Measurements from ENCODE around the gene CUL9.
"Not testable (repeated sequence)": the region's sequence is repeated elsewhere in the genome, so short reads cannot be mapped to it uniquely, and the experiment has no call there.

CUL9 gene

DNA sequence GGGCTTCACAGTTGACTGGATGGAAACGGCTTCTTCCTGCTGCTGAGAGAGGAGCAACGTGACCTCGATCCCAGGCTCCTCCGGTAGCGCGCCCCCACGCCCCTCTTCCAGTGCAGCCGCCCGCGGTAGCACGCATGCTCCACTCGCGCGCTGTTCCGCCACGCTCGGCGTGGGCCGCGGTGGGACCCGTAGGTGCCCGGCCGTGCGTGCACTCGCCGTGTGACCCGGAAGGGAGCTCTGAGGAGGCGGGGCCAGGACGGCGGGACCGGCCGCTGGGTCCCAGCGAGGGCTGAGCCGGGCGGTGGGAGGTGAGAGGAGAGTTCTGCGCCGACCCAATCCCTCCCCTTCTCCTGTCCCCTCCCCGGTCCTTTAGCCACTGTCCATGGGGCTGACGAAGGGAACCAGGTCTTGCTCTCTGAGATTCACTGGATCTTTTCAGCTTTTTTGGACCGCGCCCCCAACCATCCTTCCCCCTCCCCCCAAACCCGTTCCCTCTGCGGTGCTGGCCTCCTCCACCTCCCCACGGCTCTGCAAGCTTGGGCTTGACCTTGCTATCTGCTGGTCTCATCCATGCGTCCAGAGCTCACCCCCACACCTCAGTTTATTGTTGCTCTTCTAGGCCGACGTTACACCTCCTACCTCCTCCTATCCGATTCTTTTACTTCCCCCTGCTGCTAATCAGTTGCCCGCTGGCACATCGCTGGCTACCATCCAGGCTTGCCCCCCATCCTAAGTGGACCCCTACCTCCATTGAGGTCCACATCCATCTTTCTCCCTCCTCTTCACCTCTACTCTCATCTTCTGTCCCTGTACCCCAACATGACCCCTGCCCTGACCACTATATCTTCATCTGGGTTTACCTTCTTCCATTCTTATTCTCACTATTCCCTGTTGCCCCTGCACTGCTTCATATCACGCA is at the start of gene CUL9:
Gene CUL9 (plus strand): TSS at position 255 of the 919 bp plus-strand sequence. CDS start 2,115 bp downstream, outside the sequence.
- in situ Hi-C loops (cut with MboI; ENCODE audit: low sequenced_read_pairs), result no loop called here

DNA sequence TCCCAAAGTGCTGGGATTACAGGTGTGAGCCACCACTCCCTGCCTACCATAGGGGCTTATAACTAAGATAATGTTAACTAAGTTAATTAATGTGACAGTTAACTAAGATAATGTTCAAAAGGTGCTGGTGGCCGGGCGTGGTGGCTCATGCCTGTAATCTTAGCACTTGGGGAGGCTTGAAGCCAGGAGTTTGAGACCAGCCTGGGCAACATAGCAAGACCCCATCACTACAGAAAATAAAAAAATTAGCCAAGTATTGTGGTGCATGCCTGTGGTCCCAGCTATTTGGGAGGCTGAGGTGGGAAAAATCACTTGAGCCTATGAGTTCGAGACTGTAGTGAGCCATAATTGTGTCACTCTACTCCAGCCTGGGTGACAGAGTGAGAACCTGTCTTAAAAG is 43.7 kb upstream of the CUL9 start:
- in situ Hi-C loops (cut with MboI; ENCODE audit: low sequenced_read_pairs), result no loop called here

DNA sequence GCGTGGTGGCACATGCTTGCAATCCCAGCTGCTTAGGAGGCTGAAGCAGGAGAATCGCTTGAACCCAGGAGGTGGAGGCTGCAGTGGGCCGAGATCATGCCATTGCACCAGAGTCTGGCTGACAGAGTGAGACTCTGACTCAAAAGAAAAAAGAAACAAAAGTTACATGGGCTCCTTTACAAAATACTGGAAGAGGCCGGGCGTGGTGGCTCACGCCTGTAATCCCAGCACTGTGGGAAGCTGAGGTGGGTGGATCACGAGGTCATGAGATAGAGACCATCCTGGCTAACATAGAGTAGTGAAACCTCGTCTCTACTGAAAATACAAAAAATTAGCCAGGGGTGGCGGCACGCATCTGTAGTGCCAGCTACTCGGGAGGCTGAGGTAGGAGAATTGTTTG is 42.0 kb upstream of the CUL9 start:
- in situ Hi-C loops (cut with MboI; ENCODE audit: low sequenced_read_pairs), result not testable (repeated sequence)

DNA sequence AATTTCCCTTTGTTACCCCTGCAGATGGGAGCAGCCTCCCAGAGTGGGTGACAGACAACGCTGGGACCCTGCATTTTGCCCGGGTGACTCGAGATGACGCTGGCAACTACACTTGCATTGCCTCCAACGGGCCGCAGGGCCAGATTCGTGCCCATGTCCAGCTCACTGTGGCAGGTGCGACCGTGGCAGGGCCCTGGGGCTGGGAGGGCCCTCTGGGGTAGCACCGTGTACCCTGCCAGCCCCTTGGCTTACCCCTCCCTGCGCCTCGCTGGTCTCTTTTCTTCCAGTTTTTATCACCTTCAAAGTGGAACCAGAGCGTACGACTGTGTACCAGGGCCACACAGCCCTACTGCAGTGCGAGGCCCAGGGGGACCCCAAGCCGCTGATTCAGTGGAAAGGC is 40.4 kb upstream of the CUL9 start:
- in situ Hi-C loops (cut with MboI; ENCODE audit: low sequenced_read_pairs), result no loop called here

DNA sequence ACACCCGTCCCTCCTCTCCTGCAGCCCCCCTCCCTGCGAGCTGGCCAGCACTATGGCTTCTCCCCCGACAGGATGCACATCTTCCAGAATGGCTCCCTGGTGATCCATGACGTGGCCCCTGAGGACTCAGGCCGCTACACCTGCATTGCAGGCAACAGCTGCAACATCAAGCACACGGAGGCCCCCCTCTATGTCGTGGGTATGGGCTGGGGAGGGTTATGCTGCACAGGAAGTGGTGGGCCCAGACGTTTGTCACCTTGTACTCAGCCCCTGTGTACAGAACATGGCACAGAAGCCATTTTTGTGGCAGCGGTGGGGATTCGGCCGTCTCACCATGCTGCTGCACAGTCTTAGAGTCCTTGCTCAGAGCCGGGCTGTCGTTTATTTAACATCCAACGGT is 39.9 kb upstream of the CUL9 start:
- in situ Hi-C loops (cut with MboI; ENCODE audit: low sequenced_read_pairs), result no loop called here

DNA sequence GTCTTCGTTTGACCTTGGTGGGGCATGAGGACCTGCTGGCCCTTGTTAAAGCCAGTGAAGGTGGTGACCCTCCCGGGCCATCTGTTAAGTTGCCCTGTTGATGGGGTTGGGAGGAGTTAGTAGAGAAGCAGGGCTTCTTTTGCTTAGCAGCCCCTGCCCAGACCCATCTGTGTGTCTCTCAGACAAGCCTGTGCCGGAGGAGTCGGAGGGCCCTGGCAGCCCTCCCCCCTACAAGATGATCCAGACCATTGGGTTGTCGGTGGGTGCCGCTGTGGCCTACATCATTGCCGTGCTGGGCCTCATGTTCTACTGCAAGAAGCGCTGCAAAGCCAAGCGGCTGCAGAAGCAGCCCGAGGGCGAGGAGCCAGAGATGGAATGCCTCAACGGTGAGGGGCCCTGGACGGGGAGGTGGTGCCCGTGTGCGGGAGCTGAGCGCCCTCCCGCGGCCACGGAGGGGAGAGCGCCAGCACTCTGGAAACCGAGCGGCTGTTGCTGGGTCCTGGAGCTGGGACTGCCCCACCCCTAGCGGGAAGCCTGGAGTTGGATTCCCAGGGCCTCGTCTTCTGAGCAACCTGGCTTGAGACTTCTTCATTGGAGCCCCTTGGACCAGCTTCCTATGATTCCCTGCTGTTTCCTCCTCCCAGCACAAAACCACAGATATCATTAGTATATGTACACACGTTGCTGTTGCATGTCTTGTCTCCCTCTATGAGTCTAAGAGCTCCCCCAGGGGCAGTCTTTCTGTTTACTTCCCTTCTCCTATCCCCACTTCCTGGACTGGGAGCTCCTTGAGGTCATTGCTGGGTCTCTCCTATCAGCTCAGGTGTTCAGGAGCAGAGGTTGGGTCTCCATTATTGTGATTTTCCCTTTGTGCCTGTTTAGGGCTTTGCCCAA is 38.5 kb upstream of the CUL9 start:
- in situ Hi-C loops (cut with MboI; ENCODE audit: low sequenced_read_pairs), result no loop called here

DNA sequence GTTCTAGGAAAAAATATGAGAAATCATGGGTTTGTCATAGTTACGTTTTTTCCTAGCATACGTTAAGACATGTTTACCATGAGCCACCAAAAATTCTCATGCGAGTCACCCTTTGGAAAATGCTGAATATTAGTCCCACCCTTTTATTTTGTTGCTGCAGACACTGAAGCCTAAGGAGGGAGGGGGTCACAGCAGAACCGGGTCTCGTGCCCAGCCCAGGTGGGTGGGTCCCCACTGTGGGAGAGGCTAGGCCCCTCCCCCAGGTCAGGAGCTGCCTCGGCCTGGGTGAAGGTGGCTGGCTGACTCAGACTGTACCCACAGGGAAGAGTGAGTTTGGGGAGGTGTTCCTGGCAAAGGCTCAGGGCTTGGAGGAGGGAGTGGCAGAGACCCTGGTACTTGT is 37.1 kb upstream of the CUL9 start:
- in situ Hi-C loops (cut with MboI; ENCODE audit: low sequenced_read_pairs), result no loop called here

DNA sequence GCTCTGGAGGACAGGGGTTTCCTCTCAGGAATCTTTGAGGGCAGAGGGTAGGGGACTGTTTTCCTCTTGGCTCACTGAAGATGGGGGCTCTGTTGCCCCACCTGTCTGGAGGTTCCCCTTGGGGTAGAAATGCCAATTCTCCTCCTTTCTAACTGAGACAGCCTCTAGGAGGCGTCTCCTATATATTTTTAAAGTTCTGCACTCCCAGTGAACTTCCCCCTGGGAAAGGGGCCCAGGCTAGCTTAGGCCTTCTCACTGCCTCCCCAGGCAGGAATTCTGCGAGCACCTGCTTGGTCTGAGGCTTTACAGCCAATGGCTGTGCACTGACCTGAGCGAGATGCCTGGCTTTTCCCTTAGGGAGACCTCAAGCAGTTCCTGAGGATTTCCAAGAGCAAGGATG is 35.7 kb upstream of the CUL9 start:
- in situ Hi-C loops (cut with MboI; ENCODE audit: low sequenced_read_pairs), result no loop called here

DNA sequence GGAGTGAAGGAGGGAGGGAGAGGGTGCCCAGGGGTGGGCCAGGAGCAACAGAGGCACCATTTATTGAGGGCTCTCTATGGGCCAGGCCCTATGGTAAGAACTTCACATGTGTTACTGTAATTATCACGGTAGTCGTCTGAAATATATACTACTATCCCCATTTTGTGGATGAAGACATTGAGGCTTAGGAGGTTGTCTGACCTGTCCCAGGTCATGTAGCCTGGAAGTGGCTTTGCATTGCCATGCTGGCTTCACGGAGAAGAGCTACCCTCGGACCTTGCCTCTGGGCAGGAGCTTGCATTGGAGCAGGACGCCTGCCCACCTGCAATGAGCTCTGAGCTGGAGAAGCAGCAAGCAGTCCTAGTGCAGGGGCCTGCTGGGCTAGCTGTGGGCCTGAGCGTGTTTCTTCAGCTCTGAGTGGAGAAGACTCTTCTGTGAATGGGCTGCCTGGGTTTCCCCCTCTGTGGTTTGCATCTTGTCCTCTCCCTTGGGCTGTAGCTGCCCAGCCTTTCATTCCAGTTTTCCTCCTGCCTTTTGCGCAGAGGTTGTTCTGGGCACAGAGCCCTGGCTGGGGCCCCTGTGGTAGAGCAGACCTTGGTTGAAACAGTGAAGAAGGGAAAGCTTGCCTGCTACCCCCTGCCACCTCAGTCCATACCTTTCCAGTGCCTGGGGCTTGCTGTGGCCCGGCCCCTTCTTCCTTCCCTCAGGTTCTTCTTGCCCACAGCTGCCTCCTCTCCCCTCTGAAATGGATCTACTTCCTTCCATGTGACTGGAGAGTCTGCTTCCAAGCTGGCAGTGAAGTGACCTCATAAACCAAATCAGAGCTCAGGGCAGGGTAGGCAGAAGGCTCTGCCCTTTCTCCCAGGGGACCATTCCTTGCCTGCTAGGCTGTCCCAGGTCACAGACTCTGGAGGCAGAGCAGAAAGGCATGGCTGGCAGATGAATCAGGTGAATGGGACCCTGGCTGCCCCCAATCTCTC is 35.0 kb upstream of the CUL9 start:
- in situ Hi-C loops (cut with MboI; ENCODE audit: low sequenced_read_pairs), result no loop called here

DNA sequence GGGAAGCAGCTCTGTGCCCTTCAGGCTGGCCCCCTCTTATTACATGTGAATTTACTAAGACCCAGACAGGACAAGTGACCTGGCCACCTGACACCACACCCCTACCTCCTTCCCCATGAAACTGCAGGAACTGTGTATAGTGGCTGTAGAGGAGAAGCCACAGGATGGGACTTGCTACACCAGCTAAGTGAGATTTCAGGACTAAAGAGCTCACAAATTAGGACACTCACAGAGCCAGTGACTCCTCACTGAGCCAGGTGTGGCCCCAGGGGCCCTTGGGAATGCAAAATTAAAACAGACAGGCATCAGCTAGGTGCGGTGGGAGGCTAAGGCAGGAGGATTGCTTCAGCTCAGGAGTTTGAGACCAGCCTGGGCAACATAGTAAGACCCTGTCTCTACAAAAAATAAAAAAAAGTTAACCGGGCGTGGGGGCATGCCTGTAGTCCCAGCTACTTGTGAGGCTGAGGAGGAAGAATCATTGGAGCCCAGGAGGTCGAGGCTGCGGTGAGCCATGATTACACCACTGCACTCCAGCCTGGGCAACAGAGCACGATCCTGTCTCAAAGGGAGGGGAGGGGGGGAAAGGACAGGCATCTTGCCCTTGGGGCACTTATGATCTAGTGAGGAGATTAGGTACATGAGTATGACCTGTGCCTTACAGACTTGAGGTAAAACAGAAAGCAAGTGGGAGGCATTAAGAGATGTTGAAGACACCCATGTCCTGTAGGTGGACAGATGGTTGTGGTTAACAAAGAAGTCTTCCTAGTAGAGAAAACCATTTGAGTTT is 34.1 kb upstream of the CUL9 start:
- in situ Hi-C loops (cut with MboI; ENCODE audit: low sequenced_read_pairs), result no loop called here

DNA sequence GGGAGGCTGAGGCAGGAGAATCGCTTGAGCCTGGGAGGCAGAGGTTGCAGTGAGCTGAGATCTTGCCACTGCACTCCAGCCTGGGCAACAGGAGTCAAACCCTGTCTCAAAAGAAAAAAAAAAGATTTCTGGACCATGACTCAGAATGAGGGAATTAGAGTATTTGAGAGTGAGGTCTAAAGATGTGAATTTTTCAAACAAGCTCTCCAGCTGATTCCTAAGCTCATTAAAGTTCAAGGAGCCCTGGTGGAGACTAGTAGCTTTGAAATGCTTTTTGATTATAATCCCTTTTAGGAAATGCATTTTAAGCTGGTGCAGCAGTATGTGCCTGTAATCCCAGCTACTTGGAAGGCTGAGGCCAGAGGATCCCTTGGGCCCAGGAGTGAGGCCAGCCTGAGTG is 32.7 kb upstream of the CUL9 start:
- in situ Hi-C loops (cut with MboI; ENCODE audit: low sequenced_read_pairs), result no loop called here

DNA sequence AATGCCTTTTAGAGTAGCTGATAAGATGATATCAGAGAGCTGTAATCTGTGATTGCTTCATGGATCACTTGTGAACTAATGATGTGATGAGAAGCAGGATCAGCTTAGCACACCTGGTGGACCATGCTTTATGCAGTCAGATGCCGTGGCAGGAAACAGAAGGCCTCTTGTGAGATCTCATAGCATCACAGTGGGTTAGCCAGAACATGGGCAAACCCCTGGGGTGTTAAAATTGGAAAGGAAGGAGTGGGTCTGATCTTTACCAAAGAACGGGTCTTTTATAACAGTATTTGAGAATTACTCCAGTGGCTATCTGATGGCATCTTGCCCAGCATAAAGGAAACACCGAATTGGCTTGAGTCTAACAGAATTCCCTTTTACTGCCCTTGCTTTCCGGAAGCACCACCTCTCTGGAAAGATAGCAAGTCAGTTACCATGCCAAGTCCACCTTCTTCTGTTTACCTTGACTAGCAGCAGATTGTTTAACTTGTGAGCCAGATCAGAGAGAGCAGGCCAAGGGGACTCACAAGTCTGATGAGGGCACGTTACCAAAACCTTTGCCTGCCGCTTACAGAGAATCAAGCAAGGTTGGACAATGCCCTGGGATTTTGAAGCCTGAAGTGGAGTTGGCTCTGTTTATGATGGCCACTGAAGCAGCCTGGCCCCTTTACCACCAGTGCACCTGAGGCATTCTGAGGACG is 31.8 kb upstream of the CUL9 start:
- in situ Hi-C loops (cut with MboI; ENCODE audit: low sequenced_read_pairs), result no loop called here

DNA sequence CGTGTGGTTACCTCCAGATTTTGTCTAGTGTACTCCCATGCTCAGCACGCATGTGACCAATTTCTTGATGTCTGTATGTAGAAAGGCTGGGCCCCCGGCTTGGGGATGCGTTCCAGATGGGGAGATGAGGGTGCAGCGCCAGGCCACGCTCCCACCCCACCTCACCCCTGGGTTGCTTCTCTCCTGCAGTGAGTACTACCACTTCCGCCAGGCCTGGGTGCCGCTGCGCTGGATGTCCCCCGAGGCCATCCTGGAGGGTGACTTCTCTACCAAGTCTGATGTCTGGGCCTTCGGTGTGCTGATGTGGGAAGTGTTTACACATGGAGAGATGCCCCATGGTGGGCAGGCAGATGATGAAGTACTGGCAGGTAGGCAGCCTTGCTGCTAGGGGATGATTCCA is 22.4 kb upstream of the CUL9 start:
- in situ Hi-C loops (cut with MboI; ENCODE audit: low sequenced_read_pairs), result no loop called here

DNA sequence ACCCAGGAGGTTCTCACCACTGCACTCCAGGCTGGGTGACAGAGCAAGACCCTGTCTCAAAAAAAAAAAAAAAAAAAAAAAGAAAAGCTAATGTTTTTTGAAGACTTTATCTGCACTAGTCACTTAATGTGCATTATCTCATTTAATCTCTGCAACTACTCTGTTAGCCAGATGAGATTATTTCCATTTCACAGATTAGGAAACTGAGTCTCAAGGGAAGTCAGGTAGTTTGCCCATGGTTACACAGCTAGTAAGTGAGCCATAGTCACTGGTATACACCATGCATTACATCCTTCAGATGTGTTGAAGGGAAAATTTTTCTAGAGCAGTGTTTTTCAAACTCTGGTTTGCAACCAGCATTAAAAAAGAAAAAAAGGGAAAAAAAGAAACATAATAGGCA is 18.1 kb upstream of the CUL9 start:
- in situ Hi-C loops (cut with MboI; ENCODE audit: low sequenced_read_pairs), result no loop called here

DNA sequence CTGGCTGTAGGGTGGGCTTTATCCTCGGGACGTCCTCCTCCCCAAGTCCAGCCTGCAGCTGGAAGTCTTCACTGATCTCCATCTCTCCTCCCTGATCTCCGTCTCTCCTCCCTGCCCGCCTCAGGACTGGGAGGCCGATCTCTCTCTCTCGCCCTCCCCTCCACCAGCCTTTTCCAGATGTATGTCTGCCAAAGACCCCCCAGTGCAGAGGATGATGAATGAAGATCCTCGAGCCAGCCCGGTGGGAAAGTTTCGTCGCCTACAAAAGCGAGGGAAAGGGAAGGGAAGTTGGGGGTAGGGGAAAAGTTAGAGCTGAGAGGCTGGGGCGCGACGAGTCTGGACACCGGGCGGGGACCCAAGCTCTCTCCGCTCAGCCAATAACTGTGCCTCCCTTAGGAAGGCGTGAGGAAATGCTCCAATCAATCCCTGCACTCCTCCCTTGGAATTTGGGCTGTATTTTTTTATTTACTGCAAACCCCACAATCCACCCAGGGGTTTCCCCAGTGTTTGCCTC is 11.5 kb upstream of the CUL9 start:
- in situ Hi-C loops (cut with MboI; ENCODE audit: low sequenced_read_pairs), result no loop called here

DNA sequence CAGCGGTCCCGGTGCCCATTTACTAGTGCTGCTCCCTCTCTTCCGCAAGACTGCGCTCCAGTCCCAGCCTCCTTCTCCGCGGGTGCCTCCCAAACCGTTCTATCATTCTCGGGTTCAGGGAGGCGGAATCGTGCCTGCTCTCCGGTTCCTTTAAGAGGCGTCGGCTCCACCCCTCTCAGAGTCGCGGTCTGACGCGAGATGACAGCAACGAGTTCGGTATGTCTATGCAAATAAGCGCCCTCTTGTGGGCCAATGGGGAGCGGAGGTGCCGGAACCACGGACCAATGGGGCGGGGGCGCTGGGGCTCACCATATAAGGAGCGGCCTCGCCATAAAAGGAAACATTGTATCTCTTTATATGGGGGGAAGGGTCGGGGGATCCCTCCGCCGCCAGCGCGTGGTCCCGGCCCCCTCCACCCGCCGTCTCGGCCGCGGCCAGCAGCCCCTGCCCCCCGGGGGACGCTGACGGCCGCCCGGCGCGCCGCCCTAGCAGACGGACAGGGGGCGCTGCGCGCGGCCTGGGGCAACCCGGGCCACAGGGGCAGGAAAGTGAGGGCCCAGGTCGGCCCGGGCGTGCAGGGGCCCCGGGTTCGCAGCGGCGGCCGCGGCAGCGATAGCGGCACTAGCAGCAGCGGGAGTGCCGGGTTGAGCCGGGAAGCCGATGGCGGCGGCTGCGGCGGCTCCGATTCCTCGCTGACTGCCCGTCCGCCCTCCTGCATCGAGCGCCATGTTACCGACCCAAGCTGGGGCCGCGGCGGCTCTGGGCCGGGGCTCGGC is 10.9 kb upstream of the CUL9 start, which contains the start of gene SRF:
Gene SRF (plus strand): TSS at position 339 of the 776 bp plus-strand sequence. CDS start 388 bp downstream, at position 727.
- in situ Hi-C loops (cut with MboI; ENCODE audit: low sequenced_read_pairs), result no loop called here

DNA sequence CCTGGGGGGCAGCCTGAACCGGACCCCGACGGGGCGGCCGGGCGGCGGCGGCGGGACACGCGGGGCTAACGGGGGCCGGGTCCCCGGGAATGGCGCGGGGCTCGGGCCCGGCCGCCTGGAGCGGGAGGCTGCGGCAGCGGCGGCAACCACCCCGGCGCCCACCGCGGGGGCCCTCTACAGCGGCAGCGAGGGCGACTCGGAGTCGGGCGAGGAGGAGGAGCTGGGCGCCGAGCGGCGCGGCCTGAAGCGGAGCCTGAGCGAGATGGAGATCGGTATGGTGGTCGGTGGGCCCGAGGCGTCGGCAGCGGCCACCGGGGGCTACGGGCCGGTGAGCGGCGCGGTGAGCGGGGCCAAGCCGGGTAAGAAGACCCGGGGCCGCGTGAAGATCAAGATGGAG is 10.3 kb upstream of the CUL9 start:
- in situ Hi-C loops (cut with MboI; ENCODE audit: low sequenced_read_pairs), result no loop called here
